Measurements from ENCODE around the gene CDC42BPB.
"Not testable (repeated sequence)": the region's sequence is repeated elsewhere in the genome, so short reads cannot be mapped to it uniquely, and the experiment has no call there.

Gene CDC42BPB

GRCh38 chr14:102900631-102901571 is 156.4 kb downstream of the CDC42BPB start:
- no peak for DNase-seq (ENCODE audit: low spot score)

GRCh38 chr14:102899516-102899900 is 157.8 kb downstream of the CDC42BPB start:
- DNase-seq (ENCODE audit: low spot score), result no peak

- no peak for DNase-seq (ENCODE audit: low spot score)
Observed at GRCh38 chr14:102898776-102899515, 158.4 kb downstream of the CDC42BPB start.

GRCh38 chr14:102898298-102898697 is 159.1 kb downstream of the CDC42BPB start:
- no peak for DNase-seq (ENCODE audit: low spot score)

- DNase-seq (ENCODE audit: low spot score), result no peak
Observed at GRCh38 chr14:102897299-102898027, 159.9 kb downstream of the CDC42BPB start.

- not testable (repeated sequence) for DNase-seq (ENCODE audit: low spot score)
Observed at GRCh38 chr14:102896735-102897134, 160.6 kb downstream of the CDC42BPB start.

- DNase-seq (ENCODE audit: low spot score), result no peak
Observed at GRCh38 chr14:102893452-102893851, 163.9 kb downstream of the CDC42BPB start.

GRCh38 chr14:102892651-102893050 is 164.7 kb downstream of the CDC42BPB start:
- no peak for DNase-seq (ENCODE audit: low spot score)

GRCh38 chr14:102891556-102891955 is 165.8 kb downstream of the CDC42BPB start:
- no peak for DNase-seq (ENCODE audit: low spot score)

GRCh38 chr14:102891111-102891510 is 166.2 kb downstream of the CDC42BPB start:
- no peak for DNase-seq (ENCODE audit: low spot score)

GRCh38 chr14:102889615-102890014 is 167.7 kb downstream of the CDC42BPB start:
- DNase-seq (ENCODE audit: low spot score), result no peak

GRCh38 chr14:102888748-102889147 is 168.6 kb downstream of the CDC42BPB start:
- no peak for DNase-seq (ENCODE audit: low spot score)

GRCh38 chr14:102885737-102886447 is 171.5 kb downstream of the CDC42BPB start:
- no peak for DNase-seq (ENCODE audit: low spot score)

GRCh38 chr14:102883554-102883953 is 173.8 kb downstream of the CDC42BPB start:
- DNase-seq (ENCODE audit: low spot score), result no peak

GRCh38 chr14:102883089-102883541 is 174.2 kb downstream of the CDC42BPB start:
- DNase-seq (ENCODE audit: low spot score), result no peak
